GM23338 (cell line): ENCODE data around the gene UBAC1. TPM values are rescaled to one million over a fixed set of nuclear protein-coding genes. Genes with fewer than 3 reads are reported as not detected.

Experiments
- ATAC-seq: fragments of 200-7000 bp; cut with Tn5 transposase; 3 replicates; pipeline ENCODE4 v1.9.1; 2020
- DNase-seq: peaks from one replicate; pipeline ENCODE4 v3.0.0-alpha.2; 2015; ENCODE audit warnings: low spot score
- H2AFZ ChIP-seq: fragments of 200-600 bp; sonication (generic); 2 replicates; pipeline ENCODE4 v1.8.0; 2016; ENCODE audit warnings: antibody characterized with exemption, mild to moderate bottlenecking, moderate library complexity
- H3F3A ChIP-seq: fragments of 200-600 bp; sonication (generic); replicated peaks from 2 replicates; pipeline ENCODE4 v1.8.0; 2017; ENCODE audit warnings: antibody characterized with exemption, mixed run types, low read depth
- H3K27ac ChIP-seq: fragments of 200-600 bp; sonication (generic); 2 replicates; pipeline ENCODE4 v1.6.1; 2016; ENCODE audit warnings: low read depth
- H3K27me3 ChIP-seq: fragments of 200-600 bp; sonication (generic); 2 replicates; pipeline ENCODE4 v1.8.0; 2016; ENCODE audit warnings: mild to moderate bottlenecking, mixed run types, moderate library complexity; ENCODE audit not compliant: insufficient read depth
- H3K36me3 ChIP-seq: fragments of 200-600 bp; sonication (generic); 2 replicates; pipeline ENCODE4 v1.8.0; 2016; ENCODE audit warnings: mild to moderate bottlenecking; ENCODE audit not compliant: insufficient read depth
- H3K4me1 ChIP-seq: fragments of 200-600 bp; sonication (generic); 2 replicates; pipeline ENCODE4 v1.8.0; 2016; ENCODE audit warnings: mild to moderate bottlenecking, moderate library complexity; ENCODE audit not compliant: insufficient read depth
- H3K4me2 ChIP-seq: fragments of 200-600 bp; sonication (generic); 2 replicates; pipeline ENCODE4 v1.7.1; 2017; ENCODE audit warnings: mixed run types
- H3K4me3 ChIP-seq: fragments of 200-600 bp; sonication (generic); 2 replicates; pipeline ENCODE4 v1.6.1; 2016; ENCODE audit warnings: mixed run types
- H3K79me2 ChIP-seq: fragments of 200-600 bp; sonication (generic); replicated peaks from 2 replicates; pipeline ENCODE4 v1.8.0; 2017; ENCODE audit warnings: mild to moderate bottlenecking; ENCODE audit not compliant: insufficient read depth
- H3K9me2 ChIP-seq: fragments of 200-600 bp; sonication (generic); 2 replicates; pipeline ENCODE4 v1.8.0; 2017; ENCODE audit not compliant: insufficient read depth
- H4K20me1 ChIP-seq: fragments of 200-600 bp; sonication (generic); replicated peaks from 2 replicates; pipeline ENCODE4 v1.8.0; 2017; ENCODE audit warnings: mild to moderate bottlenecking; ENCODE audit not compliant: insufficient read depth
- H3K27ac Mint-ChIP-seq: 2 replicates; pipeline ENCODE4 v1.8.0; 2020; ENCODE audit warnings: inconsistent platforms, mild to moderate bottlenecking, moderate library complexity, mixed read lengths
- H3K27me3 Mint-ChIP-seq: 3 replicates; pipeline ENCODE4 v1.8.0; 2022; ENCODE audit warnings: low read depth, mild to moderate bottlenecking, moderate library complexity, mixed read lengths, inconsistent platforms; ENCODE audit not compliant: insufficient read depth, poor library complexity
- H3K36me3 Mint-ChIP-seq: 3 replicates; pipeline ENCODE4 v1.8.0; 2021; ENCODE audit warnings: low read depth, mild to moderate bottlenecking, inconsistent platforms, moderate library complexity, mixed read lengths
- H3K4me1 Mint-ChIP-seq: 3 replicates; pipeline ENCODE4 v1.8.0; 2020; ENCODE audit warnings: mild to moderate bottlenecking, inconsistent platforms, mixed read lengths
- H3K4me3 Mint-ChIP-seq: 3 replicates; pipeline ENCODE4 v1.8.0; 2021; ENCODE audit warnings: moderate library complexity, mild to moderate bottlenecking, inconsistent platforms, mixed read lengths
- H3K9me3 Mint-ChIP-seq: 3 replicates; pipeline ENCODE4 v1.8.0; 2020; ENCODE audit warnings: moderate library complexity, mild to moderate bottlenecking, inconsistent platforms, mixed read lengths
- CREB1 ChIP-seq: fragments of 250-450 bp; sonication (Bioruptor Pico); IDR thresholded peaks from 2 replicates; pipeline ENCODE4 v1.5.0; 2020; ENCODE audit warnings: low read depth, mild to moderate bottlenecking, moderate library complexity
- CTCF ChIP-seq, 2 experiments: fragments of 200-600 bp in 1 of 2; sonication (generic) in 1 of 2; conservative IDR thresholded peaks; 2 replicates each; pipeline versions ENCODE4 v1.5.1 to v1.6.1; 2016 to 2017; ENCODE audit warnings: antibody characterized with exemption in 2 of 2, low read depth in 2 of 2, mild to moderate bottlenecking in 2 of 2, moderate library complexity in 1 of 2
- EZH2 ChIP-seq: fragments of 200-600 bp; sonication (generic); IDR thresholded peaks from one replicate; pipeline ENCODE4 v1.8.0; 2017; ENCODE audit warnings: antibody characterized with exemption, mild to moderate bottlenecking, low read depth; ENCODE audit not compliant: unreplicated experiment
- EZH2phosphoT487 ChIP-seq: fragments of 200-600 bp; sonication (generic); IDR thresholded peaks from one replicate; pipeline ENCODE4 v1.8.1; 2018; ENCODE audit warnings: antibody characterized with exemption; ENCODE audit not compliant: unreplicated experiment
- JUNB ChIP-seq: IDR thresholded peaks from one replicate; pipeline ENCODE4 v1.6.1; 2016; ENCODE audit warnings: antibody characterized with exemption; ENCODE audit not compliant: unreplicated experiment
- NANOG ChIP-seq: IDR thresholded peaks from 2 replicates; pipeline ENCODE4 v1.6.1; 2016; ENCODE audit warnings: antibody characterized with exemption, borderline replicate concordance
- POLR2AphosphoS5 ChIP-seq: IDR thresholded peaks from 2 replicates; pipeline ENCODE4 v1.6.1; 2016; ENCODE audit warnings: antibody characterized with exemption, low read depth
- REST ChIP-seq: IDR thresholded peaks from one replicate; pipeline ENCODE4 v1.6.1; 2018; ENCODE audit warnings: antibody characterized with exemption; ENCODE audit not compliant: unreplicated experiment
- STAT1 ChIP-seq: IDR thresholded peaks from one replicate; pipeline ENCODE4 v1.6.1; 2016; ENCODE audit warnings: antibody characterized with exemption; ENCODE audit not compliant: unreplicated experiment
- ZNF114 ChIP-seq: fragments of 250-450 bp; sonication (Bioruptor Pico); IDR thresholded peaks from 2 replicates; pipeline ENCODE4 v1.5.0; 2020; ENCODE audit warnings: mild to moderate bottlenecking, moderate library complexity
- ZNF331 ChIP-seq: fragments of 250-450 bp; sonication (Bioruptor Pico); IDR thresholded peaks from 2 replicates; pipeline ENCODE4 v1.5.0; 2020; ENCODE audit warnings: low read depth, mild to moderate bottlenecking, moderate library complexity
- ZNF462 ChIP-seq: fragments of 250-450 bp; sonication (Bioruptor Pico); IDR thresholded peaks from 2 replicates; pipeline ENCODE4 v1.5.0; 2020; ENCODE audit warnings: mild to moderate bottlenecking, moderate library complexity
- polyA plus RNA-seq: library from polyadenylated mRNA; unstranded; fragments of >200 nt; fragmentation: Nextera tagmentation; extraction: Ambion mirVana; gene quantifications from 2 replicates; pipeline ENCODE4 v1.2.1, GENCODE V29; 2016
- total RNA-seq: library from RNA; depleted of rRNA; stranded (reverse); fragments of >200 nt; shearing (Covaris generic); gene quantifications from 2 replicates; pipeline ENCODE4 v1.2.3, GENCODE V29; 2014
- TF ChIP-seq, protein P1 (sequence below): IDR thresholded peaks from 2 replicates; pipeline ENCODE4 v1.6.1; 2016; ENCODE audit warnings: antibody characterized with exemption

UBAC1 gene
- total and polyA plus RNA-seq, 2 experiments from 2014 or later, result 63.2 to 86.6 TPM

GRCh38 chr9:135887585-135888050 is 73.6 kb downstream of the UBAC1 start:
- peak overlapping the region; percentile 83; the same call in 1 of the 2 replicates for H3K27ac ChIP-seq
- peaks cover 26% of the 10 kb centered on the region for H3K4me1 ChIP-seq
- no peak for TF ChIP-seq NANOG
- TF ChIP-seq CTCF (conservative IDR thresholded peaks at IDR 0.05; ENCODE audit: low read depth in 2 of 2), result no peak
- TF ChIP-seq CREB1 (CRISPR knock-in tag), result no peak
- TF ChIP-seq ZNF114, result no peak
- no peak for TF ChIP-seq EZH2phosphoT487
- TF ChIP-seq ZNF331, result no peak
- TF ChIP-seq, protein P1, sequence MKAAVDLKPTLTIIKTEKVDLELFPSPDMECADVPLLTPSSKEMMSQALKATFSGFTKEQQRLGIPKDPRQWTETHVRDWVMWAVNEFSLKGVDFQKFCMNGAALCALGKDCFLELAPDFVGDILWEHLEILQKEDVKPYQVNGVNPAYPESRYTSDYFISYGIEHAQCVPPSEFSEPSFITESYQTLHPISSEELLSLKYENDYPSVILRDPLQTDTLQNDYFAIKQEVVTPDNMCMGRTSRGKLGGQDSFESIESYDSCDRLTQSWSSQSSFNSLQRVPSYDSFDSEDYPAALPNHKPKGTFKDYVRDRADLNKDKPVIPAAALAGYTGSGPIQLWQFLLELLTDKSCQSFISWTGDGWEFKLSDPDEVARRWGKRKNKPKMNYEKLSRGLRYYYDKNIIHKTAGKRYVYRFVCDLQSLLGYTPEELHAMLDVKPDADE, result no peak
- TF ChIP-seq STAT1, result no peak
- TF ChIP-seq EZH2, result no peak
- no peak for TF ChIP-seq ZNF462
- TF ChIP-seq POLR2AphosphoS5, result no peak
- TF ChIP-seq JUNB, result no peak
- no peak for TF ChIP-seq REST

More at GRCh38 chr9:135887585-135888050, 73.6 kb downstream of the UBAC1 start:
- Mint-ChIP-seq H3K36me3 (no peaks in the 10 kb centered on the region; the same call in 2 of the 3 replicates), H3K4me3 (peak overlapping the region; percentile 7; the same call in 1 of the 3 replicates), H3K4me1 (peaks cover 83% of the 10 kb centered on the region), H3K27me3 (peaks cover 12% of the 10 kb centered on the region), H3K9me3 (no peaks in the 10 kb centered on the region), H3K27ac (peak overlapping the region; percentile 77)
- Histone ChIP-seq H3K79me2 (peaks cover 100% of the 10 kb centered on the region), H3F3A (peaks cover 7% of the 10 kb centered on the region), H3K9me2 (no peaks in the 10 kb centered on the region), H3K27me3 (no peaks in the 10 kb centered on the region), H4K20me1 (peaks cover 86% of the 10 kb centered on the region), H2AFZ (no peak overlapping the region), H3K4me3 (no peak overlapping the region), H3K4me2 (peak overlapping the region; percentile 62; the same call in 1 of the 2 replicates), H3K36me3 (no peaks in the 10 kb centered on the region)
- ATAC-seq (peak; percentile 77), DNase-seq (peak; percentile 76)
